GM13976 (cell line): ENCODE results near the gene TBX10.
"Not testable (repeated sequence)": the region's sequence is repeated elsewhere in the genome, so short reads cannot be mapped to it uniquely, and the experiment has no call there.

ENCODE experiments used
- DNase-seq: peaks from one replicate; pipeline ENCODE4 v3.0.0; 2012; ENCODE audit warnings: low spot score
- CTCF ChIP-seq: IDR thresholded peaks from 2 replicates; pipeline ENCODE4 v1.5.1; 2012; ENCODE audit warnings: borderline replicate concordance, mild to moderate bottlenecking; ENCODE audit not compliant: insufficient read depth; ENCODE audit errors: extremely low read depth, missing control alignments, control extremely low read depth
- in situ Hi-C: fragments of 300-500 bp; cut with MboI; formaldehyde crosslinking; loops from one replicate; pipeline ENCODE4 v1.12.0; 2022; ENCODE audit warnings: low sequenced_read_pairs, mixed read lengths, inconsistent platforms; ENCODE audit not compliant: unreplicated experiment

The TBX10 gene

GRCh38 chr11:67639438-67639859 lies at the start of gene TBX10:
TSS of gene TBX10 (minus strand) at chr11:67639763. CDS start at chr11:67639472, 291 bp downstream.
- DNase-seq = no peak
- no peak for TF ChIP-seq CTCF
- in situ Hi-C loops = loop anchor here (10.0 kb wide), 1 partner anchor 65 kb away; no protein-coding TSS in a partner anchor

- TF ChIP-seq CTCF = no peak
- no peak for DNase-seq
- in situ Hi-C loops = no loop called here
Observed at GRCh38 chr11:67689178-67689577, 49.6 kb upstream of the TBX10 start.

- DNase-seq = no peak
- no peak for TF ChIP-seq CTCF
- in situ Hi-C loops = no loop called here
Observed at GRCh38 chr11:67687986-67688385, 48.4 kb upstream of the TBX10 start.

GRCh38 chr11:67685641-67686332 lies 46.2 kb upstream of the TBX10 start:
- DNase-seq, in situ Hi-C loops: not testable (repeated sequence)

GRCh38 chr11:67682126-67683034 lies 42.8 kb upstream of the TBX10 start:
- DNase-seq, in situ Hi-C loops: not testable (repeated sequence)

GRCh38 chr11:67680696-67681470 lies 41.3 kb upstream of the TBX10 start:
- in situ Hi-C loops = no loop called here
- no peak for TF ChIP-seq CTCF
- DNase-seq = no peak

GRCh38 chr11:67675058-67675747 lies 35.6 kb upstream of the TBX10 start:
- in situ Hi-C loops = no loop called here
- TF ChIP-seq CTCF = no peak
- DNase-seq = no peak
